NCI-H1417 (cell line): ENCODE data around the gene LPIN1.

Experiments
- DNase-seq, 3 experiments: peaks; one replicate each; lab custom pipeline; 2025; lab: John Stamatoyannopoulos, UW

The LPIN1 gene, protein sequence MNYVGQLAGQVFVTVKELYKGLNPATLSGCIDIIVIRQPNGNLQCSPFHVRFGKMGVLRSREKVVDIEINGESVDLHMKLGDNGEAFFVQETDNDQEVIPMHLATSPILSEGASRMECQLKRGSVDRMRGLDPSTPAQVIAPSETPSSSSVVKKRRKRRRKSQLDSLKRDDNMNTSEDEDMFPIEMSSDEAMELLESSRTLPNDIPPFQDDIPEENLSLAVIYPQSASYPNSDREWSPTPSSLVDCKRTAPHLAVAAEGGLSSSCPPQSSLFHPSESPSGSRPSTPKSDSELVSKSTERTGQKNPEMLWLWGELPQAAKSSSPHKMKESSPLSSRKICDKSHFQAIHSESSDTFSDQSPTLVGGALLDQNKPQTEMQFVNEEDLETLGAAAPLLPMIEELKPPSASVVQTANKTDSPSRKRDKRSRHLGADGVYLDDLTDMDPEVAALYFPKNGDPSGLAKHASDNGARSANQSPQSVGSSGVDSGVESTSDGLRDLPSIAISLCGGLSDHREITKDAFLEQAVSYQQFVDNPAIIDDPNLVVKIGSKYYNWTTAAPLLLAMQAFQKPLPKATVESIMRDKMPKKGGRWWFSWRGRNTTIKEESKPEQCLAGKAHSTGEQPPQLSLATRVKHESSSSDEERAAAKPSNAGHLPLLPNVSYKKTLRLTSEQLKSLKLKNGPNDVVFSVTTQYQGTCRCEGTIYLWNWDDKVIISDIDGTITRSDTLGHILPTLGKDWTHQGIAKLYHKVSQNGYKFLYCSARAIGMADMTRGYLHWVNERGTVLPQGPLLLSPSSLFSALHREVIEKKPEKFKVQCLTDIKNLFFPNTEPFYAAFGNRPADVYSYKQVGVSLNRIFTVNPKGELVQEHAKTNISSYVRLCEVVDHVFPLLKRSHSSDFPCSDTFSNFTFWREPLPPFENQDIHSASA

DNA sequence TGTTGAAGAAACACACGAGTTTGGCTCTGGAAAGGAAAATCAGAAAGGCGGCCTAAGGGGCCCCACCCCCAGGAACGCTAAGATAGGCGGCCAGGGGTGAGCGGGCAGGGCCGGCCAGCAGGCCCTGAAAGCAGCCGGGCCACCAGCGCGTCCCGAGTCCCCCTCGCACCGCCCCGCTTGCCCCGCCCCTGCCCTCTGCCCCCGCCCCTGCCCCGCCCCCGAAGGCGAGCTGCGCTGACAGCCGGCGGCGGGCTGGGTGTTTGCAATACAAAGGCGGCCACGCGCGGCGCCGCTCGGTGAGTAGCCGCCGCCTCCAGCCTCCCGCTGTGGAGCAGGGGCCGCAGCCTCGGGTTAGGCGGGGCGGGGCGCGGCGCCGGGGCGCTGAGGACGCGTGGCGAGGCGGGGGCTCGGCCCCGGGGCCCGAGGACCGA is at the start of gene LPIN1:
LPIN1 (plus strand) TSS at position 257 of the 431 bp plus-strand sequence. CDS start 18,910 bp downstream, outside the sequence.
- peak; percentile 94 to 96 (median 95) for DNase-seq

DNA sequence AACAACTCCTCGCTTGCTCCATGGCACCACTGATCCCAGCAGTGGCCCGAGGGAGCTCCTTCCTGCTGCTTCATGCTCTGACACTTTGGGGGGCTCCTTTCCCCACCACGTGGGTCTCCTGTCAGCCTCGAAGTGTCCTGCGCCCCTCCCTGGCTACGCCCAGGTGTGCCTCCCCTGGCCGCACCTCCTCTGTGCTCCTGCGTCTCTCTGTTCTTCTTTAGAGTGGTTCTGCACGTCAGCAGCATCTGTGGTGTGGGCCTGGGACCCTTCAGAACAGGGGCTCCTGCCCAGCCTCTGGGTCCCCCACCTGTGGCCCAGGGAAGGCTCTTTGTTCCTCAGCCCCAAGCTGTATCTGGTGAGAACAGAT is 49.7 kb upstream of the LPIN1 start:
- no peak for DNase-seq

DNA sequence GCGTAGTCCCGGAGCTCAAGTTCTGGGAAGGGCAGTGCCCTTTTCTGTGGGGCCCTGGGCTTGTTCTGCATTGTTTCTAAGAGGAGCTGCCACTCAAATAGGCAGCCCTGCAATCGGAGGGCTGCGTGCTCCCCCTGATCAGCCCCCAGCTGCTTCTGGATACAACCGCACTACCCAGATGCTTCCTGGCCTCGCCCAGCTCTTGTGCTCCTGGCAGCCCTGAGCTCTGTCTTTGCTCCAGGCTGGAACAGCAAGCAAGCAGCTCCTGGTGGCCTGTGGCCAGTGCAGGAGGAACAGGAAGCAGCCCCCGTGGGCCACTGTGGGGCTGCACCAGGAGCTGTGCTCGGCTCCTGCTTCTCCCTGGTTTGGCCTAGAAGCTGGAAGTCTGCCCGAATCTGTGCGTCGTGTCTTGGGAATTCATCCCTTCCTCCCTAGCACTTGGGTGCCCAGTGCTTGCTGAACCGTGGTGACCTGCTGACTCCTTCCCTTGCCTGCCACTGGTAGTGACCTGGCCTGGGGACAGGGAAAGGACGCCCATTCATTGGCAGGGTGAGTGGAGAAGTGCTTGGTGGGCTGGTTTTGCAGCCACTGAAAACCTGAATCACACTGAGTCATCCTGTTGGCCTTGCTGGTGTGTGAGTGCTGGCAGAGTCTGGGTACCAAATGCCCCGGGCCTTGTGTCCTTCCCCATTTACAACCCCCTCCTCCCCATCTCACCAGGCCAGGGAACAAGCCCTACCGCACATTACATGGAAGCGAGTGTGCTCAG is 49.1 kb upstream of the LPIN1 start:
- DNase-seq: peak in 1 of 3 experiments; percentile 27

DNA sequence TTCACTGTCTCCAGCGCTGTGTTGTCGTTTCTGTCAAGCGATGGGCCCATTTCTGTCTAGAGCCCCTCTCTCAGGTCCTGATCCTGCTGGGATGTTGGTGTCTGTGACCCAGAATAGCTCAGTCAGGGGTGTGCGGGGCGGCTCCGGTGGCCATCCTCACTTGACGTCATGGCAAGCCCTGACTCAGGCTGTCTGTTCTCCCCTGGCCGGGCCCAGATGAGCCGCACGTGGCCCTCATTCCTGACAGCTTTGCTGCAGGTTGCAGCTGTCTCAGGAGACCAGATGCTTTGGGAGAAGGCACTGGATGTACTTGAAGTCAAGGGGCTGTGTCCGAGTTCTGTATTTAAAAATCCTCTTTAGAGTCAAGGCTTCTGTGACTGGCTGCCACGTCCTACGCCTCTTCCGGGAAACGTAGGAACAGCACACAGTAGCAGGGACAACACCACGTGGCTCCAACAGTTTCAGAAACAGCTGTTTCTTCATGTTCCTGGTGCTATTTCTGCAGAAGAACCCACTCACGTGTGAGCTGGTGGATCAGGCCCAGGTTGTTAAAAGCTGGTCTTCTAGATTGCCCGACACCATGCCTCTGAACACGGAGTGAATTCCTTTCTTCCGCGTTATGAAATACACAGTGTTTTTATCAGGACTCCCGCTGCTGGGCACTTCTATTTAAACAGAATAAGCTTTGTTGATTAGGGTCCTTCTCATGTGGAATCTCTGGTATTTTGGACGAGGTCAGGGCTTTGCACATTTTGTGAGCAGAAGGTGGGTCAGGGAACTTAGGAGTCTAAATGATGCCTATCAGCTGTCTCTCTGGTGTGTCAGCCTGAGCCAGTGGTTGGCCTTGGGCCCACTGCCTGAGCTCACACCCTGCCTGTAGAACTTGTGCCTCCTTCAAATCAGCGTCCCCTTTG is 48.2 kb upstream of the LPIN1 start:
- DNase-seq: peak in 1 of 3 experiments; percentile 88

DNA sequence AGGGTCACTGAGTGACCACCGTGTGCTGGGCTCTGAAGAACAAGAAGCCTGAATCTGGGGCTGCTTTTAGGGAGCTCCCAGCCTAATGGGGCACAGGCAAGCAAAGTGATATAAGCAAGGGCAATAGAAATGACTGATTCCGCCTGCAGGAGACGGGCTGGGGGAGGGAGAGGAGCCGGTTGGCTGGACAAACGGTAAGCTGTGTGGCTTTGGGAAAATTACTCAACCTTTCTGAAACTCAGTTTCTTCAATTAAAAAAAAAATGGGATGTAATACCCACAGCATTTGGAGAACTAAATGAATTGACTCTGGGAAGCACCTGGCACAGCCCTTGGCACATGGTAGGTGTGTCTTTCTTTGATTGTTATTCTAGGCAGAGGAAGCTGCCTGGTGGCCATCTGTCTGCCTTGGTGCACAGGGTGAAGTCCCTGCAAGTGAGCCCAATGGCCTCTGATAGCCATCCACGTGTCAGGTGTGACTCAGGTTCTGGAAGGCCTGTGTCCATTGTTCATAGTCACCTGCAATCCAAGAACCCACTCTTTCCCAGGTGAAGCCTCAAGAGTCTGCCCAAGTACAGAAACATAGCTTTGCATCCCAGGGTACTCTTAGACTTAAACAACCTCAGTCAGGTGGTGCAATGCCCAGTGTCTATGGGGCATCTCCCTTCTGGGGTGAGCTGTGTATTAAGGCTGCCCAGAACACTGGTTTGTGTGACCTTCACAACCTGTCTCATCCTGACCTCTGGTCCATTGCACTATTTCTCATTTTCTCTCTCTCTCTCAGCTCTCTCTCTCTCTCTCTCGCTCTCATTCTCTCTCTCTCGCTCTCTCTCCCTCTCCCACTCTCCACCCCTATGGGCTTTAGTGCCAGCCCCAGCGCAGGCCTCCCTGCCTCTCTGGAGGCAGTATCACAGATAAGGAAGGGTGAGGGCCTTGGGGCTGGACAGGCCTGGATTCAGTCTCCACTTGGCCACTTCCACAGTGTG is 46.5 kb upstream of the LPIN1 start:
- no peak for DNase-seq

DNA sequence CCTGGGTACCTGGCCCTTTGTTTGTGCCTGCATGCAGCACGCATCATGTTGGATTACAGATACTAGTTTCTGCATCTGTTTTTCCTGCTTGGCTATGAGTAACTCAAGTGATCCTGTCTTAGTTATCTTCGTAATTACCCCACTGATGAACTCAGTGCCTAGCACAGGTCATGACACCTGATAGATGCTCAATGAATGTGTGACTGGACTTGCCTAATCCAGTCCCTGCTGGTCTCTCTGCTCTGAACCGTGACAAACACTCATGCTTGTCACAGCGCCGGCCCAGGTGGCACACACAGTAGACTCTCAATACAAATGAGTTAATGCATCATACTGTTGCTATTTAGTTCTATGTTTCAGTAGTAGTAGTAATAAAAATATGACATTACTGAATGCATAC is 45.2 kb upstream of the LPIN1 start:
- DNase-seq: peak in 1 of 3 experiments; percentile 24

DNA sequence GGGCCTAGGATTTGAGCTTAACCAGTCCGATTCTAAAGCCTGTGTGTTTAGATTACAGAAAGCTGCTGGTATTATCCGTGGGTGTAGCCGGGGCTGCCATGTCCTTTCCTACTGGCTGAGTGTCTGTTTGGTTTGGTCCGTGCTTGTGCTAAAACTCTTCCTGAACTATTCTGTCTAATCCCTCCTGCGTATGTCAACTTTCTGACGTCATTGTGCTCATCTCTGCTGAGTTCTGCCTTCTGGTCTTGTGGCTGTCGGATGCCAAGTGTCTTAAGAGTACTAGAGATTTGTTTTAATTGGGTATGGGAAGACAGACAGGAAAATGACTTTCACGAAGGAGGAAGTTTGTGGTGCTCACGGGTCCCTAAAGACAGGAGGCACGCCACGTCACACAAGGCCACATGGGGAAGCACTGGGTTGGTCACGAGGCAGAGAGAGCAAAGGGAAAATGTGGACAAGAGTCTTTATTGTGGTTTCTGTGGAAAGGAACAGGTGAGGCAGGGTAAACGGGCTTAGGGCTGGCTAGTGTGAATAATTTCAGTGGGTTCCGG is 44.6 kb upstream of the LPIN1 start:
- DNase-seq: no peak

DNA sequence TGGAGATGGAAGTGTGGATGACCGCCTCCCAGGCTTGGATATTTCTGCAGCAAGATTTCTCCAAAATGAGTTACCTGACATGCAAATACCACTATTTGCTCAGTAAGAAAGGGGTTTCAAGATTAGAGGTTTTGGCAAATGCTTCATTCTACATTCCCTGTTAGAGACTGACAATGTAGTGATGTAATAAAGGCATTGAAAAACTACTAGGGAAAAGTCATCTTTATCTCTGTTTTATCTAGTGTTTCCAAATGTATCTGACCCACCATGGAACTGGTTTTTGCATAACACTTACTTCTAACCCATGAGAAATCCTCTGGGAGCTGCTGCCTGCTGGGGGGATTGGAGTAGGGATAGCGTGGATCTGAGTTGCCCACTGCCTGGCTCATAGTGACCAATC is 43.5 kb upstream of the LPIN1 start:
- DNase-seq: no peak

DNA sequence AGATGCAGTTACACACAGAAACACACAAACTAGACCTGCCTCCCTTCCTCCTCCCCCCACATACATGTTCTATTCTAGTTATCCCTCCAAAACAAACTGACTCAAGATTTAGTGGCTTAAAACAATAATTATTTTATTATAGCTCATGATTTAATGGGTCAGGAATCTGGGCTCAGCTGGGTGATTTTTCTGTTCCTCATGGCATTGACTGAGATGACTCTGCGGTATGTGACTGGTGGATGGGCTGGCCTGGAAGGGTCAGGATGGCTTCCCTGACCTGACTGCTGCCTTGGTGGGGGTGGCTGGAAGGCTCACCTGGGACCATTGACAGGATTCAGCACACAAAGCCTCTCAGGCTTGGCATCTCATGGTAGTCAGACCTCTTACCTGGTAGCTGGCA is 42.7 kb upstream of the LPIN1 start:
- DNase-seq: no peak

DNA sequence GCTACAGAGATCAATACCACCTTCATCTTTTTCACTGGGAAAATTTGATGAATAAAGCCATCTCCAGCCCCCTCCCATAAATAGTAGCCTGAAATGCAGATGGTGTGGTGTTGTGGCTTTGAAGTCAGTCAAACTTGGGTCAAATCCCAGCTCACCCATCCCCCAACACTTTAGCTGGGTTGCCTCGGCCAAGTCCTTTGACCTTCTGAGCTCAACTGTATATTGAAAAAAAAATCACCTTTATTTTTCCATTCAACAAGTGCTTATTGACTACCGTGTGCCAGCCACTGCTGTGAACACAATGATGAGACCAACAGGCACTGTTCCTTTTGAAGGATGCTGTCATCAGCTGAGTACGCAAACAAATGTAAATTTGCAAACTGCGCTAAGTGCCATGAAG is 41.4 kb upstream of the LPIN1 start:
- peak in 1 of 3 experiments; percentile 59 for DNase-seq

DNA sequence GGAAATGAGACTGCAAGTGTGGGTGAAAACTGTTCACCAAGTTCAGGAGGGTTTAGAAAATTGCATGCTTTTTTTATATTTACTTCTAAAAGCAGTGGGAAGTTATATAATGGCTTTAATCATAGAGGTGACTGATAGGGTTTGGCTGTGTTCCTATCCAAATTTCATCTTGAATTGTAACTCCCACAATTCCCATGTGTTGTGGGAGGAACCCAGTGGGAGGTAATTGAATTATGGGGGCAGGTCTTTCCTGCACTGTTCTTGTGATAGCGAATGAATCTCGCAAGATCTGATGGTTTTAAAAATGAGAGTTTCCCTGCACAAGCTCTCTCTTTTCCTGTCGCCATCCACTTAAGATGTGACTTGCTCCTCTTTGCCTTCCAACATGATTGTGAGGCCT is 40.7 kb upstream of the LPIN1 start:
- no peak for DNase-seq

DNA sequence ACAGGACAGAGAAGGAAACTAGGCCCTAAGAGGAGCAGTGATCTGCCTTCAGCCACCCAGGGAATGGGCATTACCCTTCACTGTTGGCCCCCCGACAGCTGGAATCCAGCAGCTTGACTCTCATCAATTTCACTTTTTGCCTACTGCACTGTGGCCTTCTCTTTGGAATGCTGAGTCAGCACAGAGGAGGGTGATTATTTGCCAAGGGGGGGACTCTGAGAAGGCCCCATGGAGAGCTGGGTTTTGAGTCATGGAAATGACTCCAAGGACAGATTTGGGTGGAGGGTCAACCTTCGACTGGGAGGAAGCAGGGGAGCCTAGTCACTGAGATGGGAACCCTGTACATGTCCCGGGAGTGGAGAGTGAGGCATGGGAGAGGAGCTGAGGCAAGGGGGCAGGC is 38.3 kb upstream of the LPIN1 start:
- no peak for DNase-seq

DNA sequence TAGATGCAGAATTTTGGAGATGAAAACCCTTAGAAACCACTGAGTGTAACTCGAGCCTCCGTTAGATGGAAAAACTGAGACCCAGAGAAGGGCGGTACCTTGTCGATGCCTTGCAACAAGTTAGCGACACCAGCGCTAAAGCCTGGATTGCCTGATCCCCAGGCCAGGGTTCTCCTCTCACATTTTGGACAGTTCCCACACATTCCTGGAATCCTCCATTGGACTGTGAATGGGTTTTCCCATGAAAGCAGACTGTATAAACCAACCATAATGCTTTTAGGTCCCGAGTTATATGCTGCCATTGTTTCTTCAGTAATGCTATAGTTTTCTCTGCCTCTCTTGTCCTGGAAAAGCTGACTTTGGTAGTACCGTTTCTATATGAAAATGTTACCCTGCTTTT is 37.1 kb upstream of the LPIN1 start:
- no peak for DNase-seq

DNA sequence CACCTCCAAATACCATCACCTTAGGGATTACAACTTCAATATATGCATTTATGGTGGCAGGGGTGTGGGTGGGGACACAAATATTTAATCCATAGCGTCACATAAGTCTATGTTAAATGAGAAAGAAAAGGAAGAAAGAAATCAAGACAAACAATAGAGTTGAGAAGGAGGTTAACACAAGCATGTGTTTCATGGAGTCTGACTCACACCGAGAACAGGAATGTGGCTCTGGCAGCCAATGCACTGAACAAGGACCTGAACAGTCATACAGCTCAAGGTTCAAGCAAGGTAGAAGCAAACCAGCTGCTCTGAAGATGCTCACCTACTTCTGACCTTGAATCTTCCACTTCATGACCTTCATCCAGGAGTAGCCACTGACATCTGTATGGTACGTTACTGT is 36.2 kb upstream of the LPIN1 start:
- DNase-seq: no peak

DNA sequence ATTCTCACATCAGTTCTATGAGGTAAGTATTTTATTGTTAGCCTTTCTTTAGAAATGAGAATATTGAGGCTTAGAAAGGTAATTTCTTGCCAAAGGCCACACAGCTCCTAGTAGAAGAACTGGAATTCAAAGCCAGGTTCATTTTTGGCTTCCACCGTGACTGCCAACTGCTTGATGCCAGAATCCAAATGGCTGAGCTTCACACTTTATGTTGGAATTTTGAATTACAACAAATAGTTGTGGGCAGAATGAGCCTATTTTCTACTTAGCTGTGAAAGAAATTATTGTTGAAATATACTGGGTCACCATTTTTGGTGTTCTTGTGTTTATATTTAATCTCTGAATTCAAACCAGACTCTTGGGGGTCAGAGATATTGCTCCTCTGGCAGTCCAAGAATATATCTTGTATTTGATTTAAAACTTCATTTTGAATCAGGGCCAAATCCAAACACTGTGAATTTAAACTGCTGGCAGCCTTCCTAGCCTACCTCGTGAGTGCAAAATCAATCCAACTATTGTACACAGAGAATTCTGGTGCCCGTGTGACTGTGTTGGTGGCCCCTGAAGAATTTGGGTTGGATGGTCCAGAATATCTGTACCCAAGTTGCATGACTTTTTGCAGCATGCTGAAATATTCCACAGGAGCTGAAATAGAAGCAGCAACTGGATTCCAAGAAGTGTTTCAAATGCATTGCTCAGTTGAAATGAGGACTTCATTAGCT is 35.6 kb upstream of the LPIN1 start:
- no peak for DNase-seq

DNA sequence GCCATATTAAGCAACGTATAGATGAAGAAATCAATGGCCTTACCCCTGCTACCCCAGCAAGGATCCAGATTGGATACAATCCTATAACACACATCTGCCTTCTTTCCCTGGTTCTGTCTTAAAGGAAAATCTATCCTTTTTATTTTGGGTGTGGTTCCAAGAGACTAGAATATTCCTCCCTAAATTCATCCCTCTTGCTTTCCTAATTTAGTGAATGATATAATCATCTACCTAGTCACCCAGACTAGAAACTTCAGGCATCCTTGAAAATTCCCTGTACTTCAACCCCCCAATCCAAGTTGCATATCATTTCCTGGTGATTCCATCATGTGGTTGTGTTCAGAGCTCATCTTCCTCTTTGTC is 35.1 kb upstream of the LPIN1 start:
- DNase-seq: no peak

DNA sequence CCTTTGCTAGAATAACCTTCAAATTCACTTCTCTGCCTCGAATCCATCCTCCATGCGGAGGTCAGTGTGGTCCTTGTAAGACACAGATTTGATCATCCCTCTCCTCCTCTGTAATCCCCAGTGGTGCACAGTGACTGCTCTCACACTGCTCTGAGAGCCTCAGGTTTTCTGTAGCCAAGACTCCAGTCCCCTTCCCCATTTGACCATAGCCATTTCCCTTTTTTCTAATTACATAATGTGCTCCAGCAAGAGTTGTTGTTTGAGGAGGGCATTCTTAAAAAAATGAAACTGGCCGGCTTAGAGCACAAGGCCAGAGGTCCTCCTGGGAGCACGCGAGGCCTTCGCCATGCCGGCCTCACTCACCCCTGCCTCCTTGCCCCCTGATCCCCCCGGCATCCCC is 34.7 kb upstream of the LPIN1 start:
- DNase-seq: no peak

DNA sequence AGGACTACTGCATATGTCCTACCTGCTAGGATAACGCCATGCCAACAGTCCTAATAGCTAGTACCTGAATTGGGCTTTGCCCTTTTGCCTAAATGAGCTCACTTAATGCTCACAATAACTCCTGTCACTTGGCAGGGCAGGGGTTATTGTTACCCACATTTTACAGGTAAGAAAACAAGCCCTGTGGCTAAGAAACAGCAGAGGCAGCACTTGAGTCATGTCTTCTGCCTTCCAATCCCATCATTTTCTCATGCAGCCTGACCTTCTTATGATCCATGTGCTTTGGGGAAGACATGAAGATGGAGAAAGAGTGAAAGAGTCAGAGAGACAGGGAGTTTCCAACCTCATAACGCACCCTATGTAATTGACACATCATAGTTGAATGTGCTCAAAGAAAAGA is 33.6 kb upstream of the LPIN1 start:
- DNase-seq: no peak

DNA sequence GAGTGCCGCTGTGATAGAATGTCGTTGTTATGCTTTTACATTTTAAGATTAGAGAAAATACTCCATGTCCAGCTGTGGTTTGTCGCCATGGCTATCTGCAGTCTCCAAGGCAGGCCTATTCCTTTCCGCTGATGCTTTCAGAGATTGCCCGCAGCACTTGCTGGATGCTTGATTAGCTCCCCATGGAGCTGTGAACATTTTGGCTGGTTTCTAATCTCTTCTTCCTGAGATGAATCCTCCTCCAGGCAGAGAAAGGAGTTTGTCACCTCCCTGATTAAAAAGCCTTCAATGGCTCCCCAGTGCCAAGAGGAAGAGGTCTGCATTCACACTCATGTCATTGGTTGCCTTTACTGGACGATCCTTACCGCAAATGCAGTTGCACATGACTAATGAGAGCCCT is 32.6 kb upstream of the LPIN1 start:
- no peak for DNase-seq
